ENCODE results near the gene NANOS3. TPM values are rescaled to one million over a fixed set of nuclear protein-coding genes. Genes with fewer than 3 reads are reported as not detected.

NANOS3 gene
- total RNA-seq, 1 donor from 2014 or later = 6.7 TPM

DNA sequence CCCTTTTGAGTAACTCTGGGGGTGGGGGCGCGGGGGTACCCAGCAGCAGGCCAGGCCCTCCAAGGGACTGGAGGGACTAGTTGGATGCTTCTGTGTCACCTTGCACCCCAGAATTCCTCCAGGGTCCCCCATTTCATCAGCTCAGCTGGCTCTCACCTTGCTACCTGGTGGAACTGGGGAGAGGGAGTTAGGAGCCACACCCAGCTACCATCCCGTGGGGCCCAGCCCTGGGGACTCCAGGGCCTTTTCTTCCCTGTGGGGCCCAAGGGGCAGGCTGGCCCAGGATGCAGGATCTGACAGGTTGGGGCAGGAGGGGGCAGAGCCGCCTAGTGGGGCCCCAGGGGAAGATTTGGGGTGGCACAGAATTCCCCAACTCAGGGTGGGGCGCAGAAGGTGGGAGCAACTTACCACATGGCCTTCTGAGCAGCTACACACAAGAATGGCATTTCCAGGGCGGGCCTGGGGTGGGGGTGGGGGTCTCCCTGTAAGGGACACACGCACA is 32.8 kb upstream of the NANOS3 start:
- DNase-seq (ENCODE audit: low spot score) = no peak
- H3K4me1 Mint-ChIP-seq (ENCODE audit: low read depth) = peaks cover 40% of the 10 kb centered on the region
- H3K27me3 Mint-ChIP-seq (ENCODE audit: low read depth) = no peaks in the 10 kb centered on the region
- H3K4me3 Mint-ChIP-seq (ENCODE audit: unreplicated experiment) = no peak overlapping the region
- no peaks in the 10 kb centered on the region for H3K9me3 Mint-ChIP-seq (ENCODE audit: low read depth)
- TF ChIP-seq, protein P1, sequence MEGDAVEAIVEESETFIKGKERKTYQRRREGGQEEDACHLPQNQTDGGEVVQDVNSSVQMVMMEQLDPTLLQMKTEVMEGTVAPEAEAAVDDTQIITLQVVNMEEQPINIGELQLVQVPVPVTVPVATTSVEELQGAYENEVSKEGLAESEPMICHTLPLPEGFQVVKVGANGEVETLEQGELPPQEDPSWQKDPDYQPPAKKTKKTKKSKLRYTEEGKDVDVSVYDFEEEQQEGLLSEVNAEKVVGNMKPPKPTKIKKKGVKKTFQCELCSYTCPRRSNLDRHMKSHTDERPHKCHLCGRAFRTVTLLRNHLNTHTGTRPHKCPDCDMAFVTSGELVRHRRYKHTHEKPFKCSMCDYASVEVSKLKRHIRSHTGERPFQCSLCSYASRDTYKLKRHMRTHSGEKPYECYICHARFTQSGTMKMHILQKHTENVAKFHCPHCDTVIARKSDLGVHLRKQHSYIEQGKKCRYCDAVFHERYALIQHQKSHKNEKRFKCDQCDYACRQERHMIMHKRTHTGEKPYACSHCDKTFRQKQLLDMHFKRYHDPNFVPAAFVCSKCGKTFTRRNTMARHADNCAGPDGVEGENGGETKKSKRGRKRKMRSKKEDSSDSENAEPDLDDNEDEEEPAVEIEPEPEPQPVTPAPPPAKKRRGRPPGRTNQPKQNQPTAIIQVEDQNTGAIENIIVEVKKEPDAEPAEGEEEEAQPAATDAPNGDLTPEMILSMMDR (IDR thresholded peaks at IDR 0.05) = no peak
- H3K27ac Mint-ChIP-seq (ENCODE audit: unreplicated experiment) = peak overlapping the region; percentile 94
- peaks cover 17% of the 10 kb centered on the region for H3K36me3 Mint-ChIP-seq (ENCODE audit: low read depth)

DNA sequence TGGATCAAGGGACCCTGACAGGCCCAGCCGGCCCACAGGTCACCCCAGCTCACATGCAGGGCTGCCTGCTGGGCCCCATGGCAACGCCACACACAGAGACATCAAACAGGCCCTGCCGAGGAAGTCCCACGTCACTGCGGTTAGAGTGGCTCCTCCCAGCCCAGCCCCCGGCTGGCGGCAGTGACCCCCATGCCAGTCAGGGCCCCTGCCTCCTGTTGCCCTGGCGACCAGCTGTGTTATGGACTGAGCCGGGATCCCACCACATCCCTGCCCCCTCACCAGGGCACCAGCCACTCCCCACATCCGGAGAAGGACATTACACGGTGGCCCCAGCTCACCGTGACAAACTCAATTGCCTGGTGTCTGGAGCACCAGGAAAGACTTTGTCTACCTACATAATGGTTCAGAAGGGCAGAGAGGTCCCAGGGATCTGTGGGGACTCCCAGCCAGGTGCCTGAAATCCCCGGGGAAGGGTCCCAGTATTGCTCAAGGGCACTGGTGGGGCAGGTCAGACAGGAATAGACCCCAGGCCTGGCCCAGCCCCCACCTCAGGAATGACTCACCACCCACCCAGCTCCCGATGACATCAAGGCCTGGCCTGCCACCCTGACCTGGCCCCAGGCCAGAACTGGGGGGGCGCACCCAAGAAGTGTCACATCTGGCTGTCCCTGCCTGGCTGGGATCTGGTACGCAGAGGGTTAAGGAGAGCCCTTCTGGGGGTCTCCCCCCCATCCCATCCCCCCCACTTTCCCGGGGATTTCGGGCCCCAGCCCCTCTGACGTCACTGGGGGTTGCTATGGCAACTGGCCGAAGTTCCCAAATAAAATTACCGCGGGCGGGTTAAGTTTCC is 30.2 kb upstream of the NANOS3 start:
- Mint-ChIP-seq H3K27me3 (ENCODE audit: low read depth) (no peaks in the 10 kb centered on the region), H3K27ac (ENCODE audit: unreplicated experiment) (peak overlapping the region; percentile 100), H3K4me3 (ENCODE audit: unreplicated experiment) (peak overlapping the region; percentile 55), H3K4me1 (ENCODE audit: low read depth) (peaks cover 61% of the 10 kb centered on the region), H3K36me3 (ENCODE audit: low read depth) (peaks cover 2% of the 10 kb centered on the region), H3K9me3 (ENCODE audit: low read depth) (no peaks in the 10 kb centered on the region)
- TF ChIP-seq, protein P1 (IDR thresholded peaks at IDR 0.05) = no peak
- DNase-seq (ENCODE audit: low spot score) = no peak

DNA sequence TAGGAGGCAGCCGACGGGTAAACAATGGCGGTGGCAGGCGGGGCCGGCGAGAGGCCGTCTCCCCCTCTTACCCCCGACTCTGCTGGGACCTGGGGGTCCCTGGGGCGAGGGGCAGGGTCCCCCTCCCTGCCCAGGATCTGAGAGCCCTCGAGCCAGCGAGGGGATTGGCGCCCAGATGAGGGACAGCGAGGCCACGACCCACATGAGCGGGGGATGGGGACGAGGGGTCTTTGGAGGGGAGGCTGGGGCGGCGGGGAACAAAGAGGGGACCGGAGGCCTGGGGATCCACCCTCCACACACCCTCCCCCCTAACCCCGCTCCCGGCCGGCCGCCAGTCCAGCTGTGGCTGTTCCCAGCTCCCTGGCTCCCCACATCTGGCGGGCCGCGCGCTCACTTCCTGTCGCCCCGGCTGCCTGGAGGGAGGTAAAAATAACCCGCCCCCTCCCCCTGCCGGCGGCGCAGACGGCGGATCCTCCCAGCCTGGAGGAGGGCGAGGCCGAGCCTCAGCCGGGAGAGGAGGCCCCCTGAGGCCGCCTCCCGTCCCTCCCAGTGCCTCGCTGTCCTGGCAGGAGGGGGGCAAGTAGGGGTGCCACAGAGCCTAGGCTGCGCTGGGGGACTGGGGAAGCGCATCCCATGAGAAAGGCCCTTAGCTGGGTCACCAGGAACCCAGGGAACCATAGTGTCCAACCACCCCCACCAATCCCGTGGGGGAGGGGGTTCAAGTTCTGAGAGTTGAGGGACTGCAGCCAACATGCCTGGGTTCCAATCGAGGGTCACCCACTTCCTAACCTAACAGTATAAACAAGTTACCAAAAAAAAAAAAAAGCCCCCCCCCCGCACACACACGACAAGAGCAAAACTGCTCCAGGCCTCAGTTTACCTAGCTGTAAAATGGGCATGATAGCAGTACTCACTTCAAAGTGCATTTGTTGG is 29.3 kb upstream of the NANOS3 start:
- TF ChIP-seq, protein P1 (IDR thresholded peaks at IDR 0.05) = peak; percentile 57
- DNase-seq (ENCODE audit: low spot score) = no peak
- peaks cover 2% of the 10 kb centered on the region for H3K36me3 Mint-ChIP-seq (ENCODE audit: low read depth)
- H3K4me1 Mint-ChIP-seq (ENCODE audit: low read depth) = peaks cover 69% of the 10 kb centered on the region
- no peaks in the 10 kb centered on the region for H3K27me3 Mint-ChIP-seq (ENCODE audit: low read depth)
- H3K4me3 Mint-ChIP-seq (ENCODE audit: unreplicated experiment) = peak overlapping the region; percentile 55
- no peaks in the 10 kb centered on the region for H3K9me3 Mint-ChIP-seq (ENCODE audit: low read depth)
- peak overlapping the region; percentile 100 for H3K27ac Mint-ChIP-seq (ENCODE audit: unreplicated experiment)

DNA sequence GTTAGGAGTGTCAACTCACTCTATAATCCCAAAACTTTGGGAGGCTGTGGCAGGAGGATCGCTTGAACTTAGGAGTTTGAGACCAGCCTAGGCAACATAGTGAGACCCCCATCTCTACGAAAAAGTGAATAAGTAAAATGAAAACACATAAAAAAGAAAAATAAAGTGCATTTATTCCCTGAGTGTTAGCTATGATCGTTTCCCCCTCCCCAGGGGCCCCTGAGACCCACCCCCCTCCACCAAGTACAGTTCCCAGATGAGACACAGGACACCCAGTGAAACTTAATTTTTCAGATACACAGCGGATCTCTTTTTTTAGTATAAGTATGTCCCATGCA is 28.6 kb upstream of the NANOS3 start:
- H3K4me3 Mint-ChIP-seq (ENCODE audit: unreplicated experiment) = no peak overlapping the region
- peak overlapping the region; percentile 100 for H3K27ac Mint-ChIP-seq (ENCODE audit: unreplicated experiment)
- peaks cover 75% of the 10 kb centered on the region for H3K4me1 Mint-ChIP-seq (ENCODE audit: low read depth)
- no peak for DNase-seq (ENCODE audit: low spot score)
- no peaks in the 10 kb centered on the region for H3K36me3 Mint-ChIP-seq (ENCODE audit: low read depth)
- TF ChIP-seq, protein P1 (IDR thresholded peaks at IDR 0.05) = no peak
- no peaks in the 10 kb centered on the region for H3K9me3 Mint-ChIP-seq (ENCODE audit: low read depth)
- H3K27me3 Mint-ChIP-seq (ENCODE audit: low read depth) = no peaks in the 10 kb centered on the region
